Right renal pelvis (tissue), 4 donors: Measurements from ENCODE around the gene DPP8. TPM values are rescaled to one million over a fixed set of nuclear protein-coding genes. Genes with fewer than 3 reads are reported as not detected.
A peak's percentile ranks its signal among the peaks of the same experiment; 100 is the strongest.
"Not testable (repeated sequence)": the region's sequence is repeated elsewhere in the genome, so short reads cannot be mapped to it uniquely, and the experiment has no call there.

Source experiments
- DNase-seq, 4 donors: peaks; one replicate each; pipeline ENCODE4 v3.0.0-alpha.2; 2013; ENCODE audit warnings: low read depth in 4 of 4, low spot score in 3 of 4, missing footprints in 1 of 4
- polyA plus RNA-seq, 4 donors: library from polyadenylated mRNA; unstranded; fragments of 120-200 nt; gene quantifications; one replicate each; pipeline ENCODE4 v1.2.1, GENCODE V29; 2013; ENCODE audit not compliant: insufficient read length in 4 of 4

DPP8 gene
- polyA plus RNA-seq, 4 donors, result 24.3 to 32.4 (median 26.5) TPM

- DNase-seq, result no peak
Measured at GRCh38 chr15:65406424-65407000, 111.0 kb downstream of the DPP8 start.

GRCh38 chr15:65405791-65406423 is 111.6 kb downstream of the DPP8 start:
- no peak for DNase-seq

DNA sequence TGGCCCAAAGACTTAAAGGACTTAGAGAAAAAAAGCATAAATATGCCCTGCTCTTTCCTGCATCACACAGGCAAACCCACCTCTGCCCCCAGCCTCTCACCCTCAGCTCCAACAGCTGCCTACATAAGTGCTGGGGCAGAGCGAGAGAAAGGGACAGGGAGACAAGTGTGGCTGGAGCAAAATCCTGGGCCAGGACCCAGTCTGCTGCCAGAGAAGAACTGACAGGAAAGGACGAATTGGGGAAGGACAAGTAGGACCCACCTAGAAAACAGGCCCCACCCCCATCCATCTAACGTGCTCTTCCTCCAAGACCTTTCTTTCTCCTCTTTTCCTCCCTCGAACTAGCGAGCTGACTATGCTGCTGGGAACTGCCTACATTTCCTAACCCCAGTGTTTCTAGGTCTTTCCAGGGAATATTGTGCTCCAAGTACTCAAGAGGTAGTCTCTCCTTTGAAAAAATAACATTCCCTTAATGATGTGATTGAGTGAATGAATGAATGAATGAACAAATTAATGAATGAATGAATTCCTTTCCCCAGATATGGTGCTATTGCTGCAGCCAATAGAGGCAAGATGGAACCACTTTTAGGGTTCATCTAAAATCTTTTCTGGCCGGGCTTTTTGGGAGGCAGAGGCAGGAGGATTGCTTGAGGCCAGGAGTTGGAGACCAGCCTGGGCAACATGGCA is 113.2 kb downstream of the DPP8 start:
- DNase-seq, result no peak

DNA sequence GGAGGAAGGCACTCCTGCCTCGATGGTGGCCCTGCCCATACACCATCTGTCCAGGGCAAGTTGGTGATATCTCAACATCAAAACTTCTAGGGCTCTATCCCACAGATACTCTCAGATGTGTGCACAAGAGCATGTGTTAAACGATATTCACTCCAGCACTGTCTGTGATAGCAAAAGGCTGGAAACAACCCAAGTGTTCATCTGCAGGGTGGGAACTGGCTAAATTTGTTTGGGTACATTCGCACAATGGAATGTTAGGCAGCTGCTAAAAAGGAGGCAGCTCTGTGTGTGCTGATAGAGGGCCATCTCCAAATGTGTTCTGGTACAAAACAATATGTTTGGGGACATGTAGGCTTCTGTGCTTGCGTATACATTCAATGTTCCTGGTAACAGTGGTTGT is 114.5 kb downstream of the DPP8 start:
- DNase-seq, result no peak

GRCh38 chr15:65401611-65402240 is 115.8 kb downstream of the DPP8 start:
- DNase-seq, result no peak

GRCh38 chr15:65400760-65401610 is 116.5 kb downstream of the DPP8 start:
- peak in 3 of 4 donors; percentile 63 to 77 (median 77) for DNase-seq

DNA sequence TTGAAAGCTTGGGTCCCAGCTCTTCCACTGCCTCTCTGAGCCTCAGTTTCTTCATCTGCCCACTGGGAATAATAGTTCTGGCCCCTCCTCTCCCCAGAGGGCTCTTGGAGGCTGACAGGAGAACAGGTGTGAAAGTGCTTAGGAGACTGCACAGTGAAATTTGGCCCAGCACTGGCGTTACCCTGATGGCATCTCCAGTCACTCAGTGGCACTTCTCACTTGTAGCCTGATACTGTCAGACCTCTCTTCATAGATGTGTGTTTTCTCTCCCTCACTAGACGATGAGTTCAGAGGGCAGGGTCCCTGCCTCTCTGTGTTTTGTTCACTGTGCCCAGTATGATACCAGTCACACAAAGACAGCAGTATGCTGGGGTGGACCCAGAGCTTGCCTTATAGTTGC is 117.5 kb downstream of the DPP8 start:
- DNase-seq, result no peak

GRCh38 chr15:65399001-65399706 is 118.3 kb downstream of the DPP8 start:
- no peak for DNase-seq

DNA sequence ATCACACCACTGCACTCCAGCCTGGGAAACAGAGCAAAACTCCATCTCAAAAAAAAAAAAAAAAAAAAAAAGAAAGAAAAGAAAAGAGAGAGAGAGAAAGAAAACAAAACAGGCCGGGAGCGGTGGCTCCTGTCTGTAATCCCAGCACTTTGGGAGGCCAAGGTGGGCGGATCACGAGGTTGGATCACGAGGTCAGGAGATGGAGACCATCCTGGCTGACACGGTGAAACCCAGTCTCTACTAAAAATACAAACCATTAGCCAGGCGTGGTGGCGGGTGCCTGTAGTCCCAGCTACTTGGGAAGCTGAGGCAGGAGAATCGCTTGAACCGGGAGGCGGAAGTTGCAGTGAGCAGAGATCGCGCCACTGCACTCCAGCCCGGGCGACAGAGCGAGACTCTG is 119.0 kb downstream of the DPP8 start:
- not testable (repeated sequence) for DNase-seq

DNA sequence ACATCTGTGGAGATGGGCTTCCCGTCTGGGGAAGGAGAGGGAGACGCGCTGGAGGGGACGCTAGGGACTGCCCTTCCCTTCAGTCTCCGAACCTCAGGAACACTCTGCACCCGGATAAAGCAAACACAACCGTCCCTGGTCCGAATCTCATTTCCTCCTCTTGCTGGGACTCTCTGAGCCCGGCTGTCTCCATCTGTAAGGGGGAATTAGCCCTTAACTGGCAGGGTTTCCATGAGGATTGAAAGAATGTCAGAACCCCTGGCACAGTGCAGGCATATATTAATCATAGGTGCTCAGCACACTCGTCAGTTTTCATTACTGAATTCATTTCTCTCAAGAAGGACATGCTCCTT is 120.5 kb downstream of the DPP8 start:
- no peak for DNase-seq

DNA sequence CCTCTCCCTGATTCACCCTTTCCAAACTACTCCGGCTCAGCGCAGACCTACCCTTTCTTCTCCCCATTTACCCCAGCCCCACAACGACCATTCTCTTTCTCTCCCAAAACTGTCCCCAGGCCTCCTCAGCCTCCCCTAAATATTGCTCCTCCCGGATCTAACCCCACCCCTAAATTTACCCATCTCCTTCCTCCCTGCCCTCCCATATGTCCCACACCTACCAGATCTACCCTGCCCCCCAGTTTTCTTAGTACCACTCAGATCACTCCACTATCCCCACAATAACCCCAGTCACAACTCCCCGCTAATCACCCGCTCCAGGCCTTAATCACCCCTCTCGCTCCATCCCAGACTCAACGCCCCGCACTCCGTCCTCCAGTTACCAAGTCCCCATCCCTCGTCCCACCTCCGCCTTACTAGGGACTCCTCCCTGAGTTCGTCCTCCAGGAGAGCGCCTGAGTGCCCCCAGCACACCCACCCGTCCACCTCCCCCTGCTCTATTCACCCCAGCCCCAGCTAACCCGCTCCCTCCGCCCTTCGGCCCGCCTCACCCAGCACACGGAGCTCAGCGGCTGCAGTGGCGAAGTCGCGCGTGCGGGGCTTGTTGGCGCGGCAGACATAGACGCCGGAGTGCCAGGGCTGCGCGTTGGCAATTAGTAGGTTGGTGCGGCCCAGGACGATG is 121.1 kb downstream of the DPP8 start:
- DNase-seq, result no peak

DNA sequence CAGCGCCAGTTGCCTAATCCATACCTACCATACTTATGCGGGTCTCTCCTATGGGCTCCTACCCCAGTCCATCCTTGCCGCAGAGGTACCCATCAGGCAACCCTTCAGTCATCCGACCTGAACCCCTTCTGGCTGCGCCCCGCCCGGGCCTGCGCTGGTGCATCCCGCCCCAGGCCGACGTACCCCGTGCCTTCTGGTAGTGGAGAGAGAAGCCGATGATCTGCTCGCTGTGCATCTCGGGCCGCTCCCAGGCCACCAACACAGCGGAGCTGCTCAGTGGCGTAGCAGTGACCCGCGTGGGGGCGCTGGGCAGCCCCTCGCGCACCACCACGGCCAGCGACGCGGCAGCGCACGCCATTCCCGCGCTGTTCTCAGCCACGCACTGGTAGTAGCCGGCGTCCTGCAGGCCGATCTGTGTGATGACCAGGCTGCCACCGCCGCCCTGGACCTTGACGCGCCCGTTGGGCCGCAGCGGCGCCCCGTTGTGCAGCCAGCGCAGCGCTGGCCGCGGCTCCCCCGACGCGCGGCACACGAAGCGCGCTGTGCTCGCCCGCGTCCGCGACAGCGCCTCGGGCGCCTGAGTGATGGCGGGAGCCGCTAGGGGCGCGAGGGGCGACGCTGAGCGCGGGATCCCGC is 121.8 kb downstream of the DPP8 start:
- no peak for DNase-seq

DNA sequence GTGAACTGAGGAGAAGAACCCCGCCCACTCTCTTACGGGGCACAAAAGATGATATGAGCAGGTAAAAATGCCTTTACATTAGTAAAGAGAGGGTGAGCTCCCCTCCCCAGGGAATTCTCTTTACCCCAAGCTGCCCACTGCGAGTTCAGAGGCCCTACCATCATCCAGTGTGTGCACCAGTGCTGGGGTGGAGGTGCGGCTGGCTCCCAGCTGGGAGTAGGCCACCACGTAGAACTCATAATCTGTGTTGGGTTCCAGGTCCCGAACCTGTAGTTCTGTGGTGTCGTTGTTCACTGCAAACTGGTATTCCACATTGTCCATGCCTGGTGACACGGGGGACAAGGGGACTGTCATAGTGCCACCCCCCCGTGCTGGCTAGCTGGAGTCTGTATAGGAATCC is 122.6 kb downstream of the DPP8 start:
- no peak for DNase-seq

- DNase-seq, result no peak
Measured at GRCh38 chr15:65394280-65394789, 123.2 kb downstream of the DPP8 start.

DNA sequence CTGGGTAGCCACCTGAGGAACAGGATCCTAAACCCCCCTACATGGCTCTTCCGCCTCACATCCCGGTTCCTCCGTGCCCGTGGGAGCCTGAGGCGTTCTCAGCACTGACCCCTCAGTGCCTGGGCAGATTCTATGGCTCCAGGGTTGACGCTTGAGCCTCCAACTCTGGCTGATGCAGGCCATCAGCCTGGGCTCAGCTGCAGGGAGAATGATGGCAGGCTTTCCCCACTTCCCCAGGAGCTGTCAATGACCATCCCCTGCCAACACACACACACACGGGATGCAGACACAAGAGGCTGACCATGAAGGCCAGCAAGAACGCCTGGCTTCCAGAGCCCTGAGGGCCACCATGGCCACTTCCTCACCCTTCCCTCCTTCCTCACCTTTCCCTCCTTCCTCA is 123.9 kb downstream of the DPP8 start:
- DNase-seq, result no peak

DNA sequence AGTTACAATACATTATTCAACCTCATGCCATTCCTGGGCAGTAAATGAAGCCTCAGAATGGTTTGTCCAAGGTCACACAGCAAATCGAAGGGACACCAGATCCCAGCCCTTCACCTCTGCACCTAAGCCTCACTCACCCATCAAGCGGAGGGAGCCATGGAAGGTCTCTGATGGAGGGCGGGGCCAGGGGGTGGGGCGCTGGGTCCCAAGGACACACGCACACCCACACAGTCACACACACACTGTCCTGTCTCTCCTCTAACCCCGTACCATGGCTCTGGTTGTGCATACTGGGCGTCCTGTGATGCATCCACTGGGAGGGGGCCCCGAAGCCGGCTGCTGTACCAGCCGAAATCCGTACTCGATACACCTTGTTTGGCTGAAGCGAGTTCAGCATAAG is 124.4 kb downstream of the DPP8 start:
- no peak for DNase-seq
